ENCODE data around the gene ONECUT1. TPM values are rescaled to one million over a fixed set of nuclear protein-coding genes. Genes with fewer than 3 reads are reported as not detected.
A peak's percentile ranks its signal among the peaks of the same experiment; 100 is the strongest.

ONECUT1 gene
- total RNA-seq, 1 donor from 2014 or later, result 0.32 TPM

DNA sequence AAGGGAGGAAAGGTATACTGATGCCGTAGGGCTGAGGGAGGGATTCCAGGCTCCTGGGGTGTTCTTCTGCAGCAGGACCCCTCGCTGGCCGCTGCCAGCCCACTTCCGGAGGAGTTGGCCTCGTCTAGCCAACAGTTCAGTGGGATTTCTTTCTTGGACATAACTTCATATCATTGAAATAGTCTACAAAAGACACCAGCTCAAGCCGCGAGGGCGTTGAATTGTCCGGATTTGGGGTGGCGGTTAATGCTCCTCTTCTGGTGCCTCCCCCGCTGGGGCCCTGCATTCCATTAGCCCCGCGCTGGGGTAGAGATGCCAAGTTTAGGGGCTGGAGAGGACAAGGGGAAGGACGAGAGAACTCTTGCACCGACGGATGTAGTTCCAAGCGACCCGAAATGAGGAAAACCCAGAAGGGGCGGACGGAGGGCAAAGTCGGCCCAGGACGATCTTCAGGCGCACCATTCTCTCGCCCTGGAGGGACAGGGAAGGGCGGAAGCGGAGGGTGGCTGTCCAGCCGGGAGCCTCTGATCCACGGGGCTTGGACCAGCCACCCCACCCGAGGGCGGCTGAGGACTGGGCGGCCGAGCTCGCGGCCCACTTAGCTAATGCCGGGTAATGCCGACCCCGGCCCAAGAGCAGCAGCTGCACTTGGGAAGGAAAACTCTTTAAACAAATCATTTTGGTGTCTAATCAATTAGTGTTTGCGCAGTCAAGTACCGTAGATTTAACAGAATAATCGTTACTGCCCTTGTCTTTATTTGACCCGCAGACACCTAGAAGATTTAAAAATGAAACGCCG lies 4.7 kb upstream of the ONECUT1 start:
- TF ChIP-seq, protein P1, sequence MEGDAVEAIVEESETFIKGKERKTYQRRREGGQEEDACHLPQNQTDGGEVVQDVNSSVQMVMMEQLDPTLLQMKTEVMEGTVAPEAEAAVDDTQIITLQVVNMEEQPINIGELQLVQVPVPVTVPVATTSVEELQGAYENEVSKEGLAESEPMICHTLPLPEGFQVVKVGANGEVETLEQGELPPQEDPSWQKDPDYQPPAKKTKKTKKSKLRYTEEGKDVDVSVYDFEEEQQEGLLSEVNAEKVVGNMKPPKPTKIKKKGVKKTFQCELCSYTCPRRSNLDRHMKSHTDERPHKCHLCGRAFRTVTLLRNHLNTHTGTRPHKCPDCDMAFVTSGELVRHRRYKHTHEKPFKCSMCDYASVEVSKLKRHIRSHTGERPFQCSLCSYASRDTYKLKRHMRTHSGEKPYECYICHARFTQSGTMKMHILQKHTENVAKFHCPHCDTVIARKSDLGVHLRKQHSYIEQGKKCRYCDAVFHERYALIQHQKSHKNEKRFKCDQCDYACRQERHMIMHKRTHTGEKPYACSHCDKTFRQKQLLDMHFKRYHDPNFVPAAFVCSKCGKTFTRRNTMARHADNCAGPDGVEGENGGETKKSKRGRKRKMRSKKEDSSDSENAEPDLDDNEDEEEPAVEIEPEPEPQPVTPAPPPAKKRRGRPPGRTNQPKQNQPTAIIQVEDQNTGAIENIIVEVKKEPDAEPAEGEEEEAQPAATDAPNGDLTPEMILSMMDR (IDR thresholded peaks at IDR 0.05; ENCODE audit: insufficient read depth, low read depth, low read length), result no peak
- TF ChIP-seq EZH2 (IDR thresholded peaks at IDR 0.05; ENCODE audit: insufficient read depth, low read length), result peak; percentile 87
- FAIRE-seq (no peak), DNase-seq (ENCODE audit: low read depth) (no peak)
- Histone ChIP-seq H3K4me2 (ENCODE audit: low read length) (no peak overlapping the region), H3K79me2 (ENCODE audit: insufficient read depth, low read length) (no peaks in the 10 kb centered on the region), H2AFZ (ENCODE audit: low read depth, low read length) (no peak overlapping the region), H3K27me3 (ENCODE audit: insufficient read depth, low read length) (peaks cover 95% of the 10 kb centered on the region), H3K4me3 (ENCODE audit: insufficient read depth, low read depth, low read length) (no peak overlapping the region), H3K36me3 (ENCODE audit: insufficient read depth, low read length) (no peaks in the 10 kb centered on the region), H3K9me3 (ENCODE audit: insufficient read depth, low read depth, low read length) (peaks cover 6% of the 10 kb centered on the region), H4K20me1 (ENCODE audit: insufficient read depth, low read length) (no peaks in the 10 kb centered on the region), H3K9ac (ENCODE audit: low read length) (no peak overlapping the region), H3K27ac (ENCODE audit: low read depth, low read length) (no peak overlapping the region), H3K4me1 (ENCODE audit: insufficient read depth, low read length) (peaks cover 3% of the 10 kb centered on the region)
- H3K27me3 Mint-ChIP-seq (ENCODE audit: low read depth, unreplicated experiment), result peaks cover 89% of the 10 kb centered on the region
- H3K36me3 Mint-ChIP-seq (ENCODE audit: low read depth, unreplicated experiment), result peaks cover 2% of the 10 kb centered on the region
- no peaks in the 10 kb centered on the region for H3K4me1 Mint-ChIP-seq (ENCODE audit: low read depth, unreplicated experiment)
- peaks cover 14% of the 10 kb centered on the region for H3K9me3 Mint-ChIP-seq (ENCODE audit: unreplicated experiment)
- H3K4me3 Mint-ChIP-seq (ENCODE audit: unreplicated experiment), result no peak overlapping the region
- H3K27ac Mint-ChIP-seq (ENCODE audit: unreplicated experiment), result no peak overlapping the region

DNA sequence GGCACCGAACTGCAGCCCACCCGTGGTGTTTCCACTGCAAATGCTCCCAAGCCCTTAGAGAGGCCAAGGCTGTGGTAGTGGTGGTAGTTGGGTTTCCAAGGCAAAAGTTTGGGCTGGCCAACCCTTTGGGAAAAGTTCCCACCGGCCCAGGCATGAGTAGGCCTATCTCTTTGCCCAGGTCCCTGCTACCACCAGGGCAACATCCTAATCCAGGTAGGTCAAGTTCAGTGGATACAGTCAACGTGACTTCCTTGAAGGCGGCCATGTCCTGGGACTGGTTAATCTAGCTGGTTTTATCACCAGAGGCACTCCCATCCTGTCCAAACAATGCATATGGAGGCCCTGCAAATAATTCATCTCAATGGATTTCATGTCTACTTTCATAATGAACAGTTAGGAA lies 1.6 kb upstream of the ONECUT1 start:
- no peak overlapping the region for H3K27ac ChIP-seq (ENCODE audit: low read depth, low read length)
- no peak for FAIRE-seq

More for the DNA sequence above, 1.6 kb upstream of the ONECUT1 start:
- H3K4me1 ChIP-seq (ENCODE audit: insufficient read depth, low read length), result peaks cover 7% of the 10 kb centered on the region
- Mint-ChIP-seq H3K4me1 (ENCODE audit: low read depth, unreplicated experiment) (no peaks in the 10 kb centered on the region), H3K36me3 (ENCODE audit: low read depth, unreplicated experiment) (peaks cover 2% of the 10 kb centered on the region), H3K4me3 (ENCODE audit: unreplicated experiment) (no peak overlapping the region), H3K27me3 (ENCODE audit: low read depth, unreplicated experiment) (peaks cover 84% of the 10 kb centered on the region), H3K27ac (ENCODE audit: unreplicated experiment) (no peak overlapping the region), H3K9me3 (ENCODE audit: unreplicated experiment) (peaks cover 15% of the 10 kb centered on the region)
- H3K79me2 ChIP-seq (ENCODE audit: insufficient read depth, low read length), result no peaks in the 10 kb centered on the region
- H3K9me3 ChIP-seq (ENCODE audit: insufficient read depth, low read depth, low read length), result peaks cover 6% of the 10 kb centered on the region
- no peak for TF ChIP-seq EZH2 (IDR thresholded peaks at IDR 0.05; ENCODE audit: insufficient read depth, low read length)
- TF ChIP-seq, protein P1 (IDR thresholded peaks at IDR 0.05; ENCODE audit: insufficient read depth, low read depth, low read length), result no peak
- H2AFZ ChIP-seq (ENCODE audit: low read depth, low read length), result no peak overlapping the region
- DNase-seq (ENCODE audit: low read depth), result no peak
- no peaks in the 10 kb centered on the region for H3K36me3 ChIP-seq (ENCODE audit: insufficient read depth, low read length)
- no peak overlapping the region for H3K9ac ChIP-seq (ENCODE audit: low read length)
- H3K27me3 ChIP-seq (ENCODE audit: insufficient read depth, low read length), result peaks cover 93% of the 10 kb centered on the region
- H3K4me2 ChIP-seq (ENCODE audit: low read length), result no peak overlapping the region
- H4K20me1 ChIP-seq (ENCODE audit: insufficient read depth, low read length), result no peaks in the 10 kb centered on the region
- no peak overlapping the region for H3K4me3 ChIP-seq (ENCODE audit: insufficient read depth, low read depth, low read length)
